Measurements from ENCODE around the gene DCPS. TPM values are rescaled to one million over a fixed set of nuclear protein-coding genes. Genes with fewer than 3 reads are reported as not detected.

The DCPS gene
- polyA plus RNA-seq, 4 donors, result 12.7 to 17.6 (median 15.8) TPM

- DNase-seq (ENCODE audit: low read depth in 4 of 4, low spot score in 2 of 4), result no peak
Measured at GRCh38 chr11:126327281-126328000, 23.6 kb downstream of the DCPS start.

GRCh38 chr11:126328001-126328390 lies 24.1 kb downstream of the DCPS start:
- no peak for DNase-seq (ENCODE audit: low read depth in 4 of 4, low spot score in 2 of 4)

GRCh38 chr11:126328444-126328843 lies 24.6 kb downstream of the DCPS start:
- DNase-seq (ENCODE audit: low read depth in 4 of 4, low spot score in 2 of 4), result no peak

GRCh38 chr11:126328938-126329643 lies 25.2 kb downstream of the DCPS start:
- no peak for DNase-seq (ENCODE audit: low read depth in 4 of 4, low spot score in 2 of 4)

- DNase-seq (ENCODE audit: low read depth in 4 of 4, low spot score in 2 of 4), result no peak
Measured at GRCh38 chr11:126329644-126330211, 25.9 kb downstream of the DCPS start.

GRCh38 chr11:126331286-126331685 lies 27.4 kb downstream of the DCPS start:
- no peak for DNase-seq (ENCODE audit: low read depth in 4 of 4, low spot score in 2 of 4)

GRCh38 chr11:126332221-126332711 lies 28.4 kb downstream of the DCPS start:
- DNase-seq (ENCODE audit: low read depth in 4 of 4, low spot score in 2 of 4), result no peak

GRCh38 chr11:126333142-126333541 lies 29.3 kb downstream of the DCPS start:
- no peak for DNase-seq (ENCODE audit: low read depth in 4 of 4, low spot score in 2 of 4)

GRCh38 chr11:126334659-126335462 lies 31.0 kb downstream of the DCPS start:
- no peak for DNase-seq (ENCODE audit: low read depth in 4 of 4, low spot score in 2 of 4)

- DNase-seq (ENCODE audit: low read depth in 4 of 4, low spot score in 2 of 4), result no peak
Measured at GRCh38 chr11:126335463-126335760, 31.6 kb downstream of the DCPS start.

- DNase-seq (ENCODE audit: low read depth in 4 of 4, low spot score in 2 of 4), result no peak
Measured at GRCh38 chr11:126336138-126336541, 32.3 kb downstream of the DCPS start.

- DNase-seq (ENCODE audit: low read depth in 4 of 4, low spot score in 2 of 4), result no peak
Measured at GRCh38 chr11:126336671-126337101, 32.8 kb downstream of the DCPS start.

- DNase-seq (ENCODE audit: low read depth in 4 of 4, low spot score in 2 of 4), result no peak
Measured at GRCh38 chr11:126337126-126337473, 33.2 kb downstream of the DCPS start.

GRCh38 chr11:126337474-126338241 lies 33.8 kb downstream of the DCPS start:
- DNase-seq (ENCODE audit: low read depth in 4 of 4, low spot score in 2 of 4), result no peak

GRCh38 chr11:126338346-126339055 lies 34.6 kb downstream of the DCPS start:
- DNase-seq (ENCODE audit: low read depth in 4 of 4, low spot score in 2 of 4), result no peak

- DNase-seq (ENCODE audit: low read depth in 4 of 4, low spot score in 2 of 4), result no peak
Measured at GRCh38 chr11:126339073-126339862, 35.4 kb downstream of the DCPS start.

GRCh38 chr11:126339863-126340434 lies 36.1 kb downstream of the DCPS start:
- DNase-seq (ENCODE audit: low read depth in 4 of 4, low spot score in 2 of 4), result no peak

GRCh38 chr11:126340960-126341606 lies 37.2 kb downstream of the DCPS start:
- no peak for DNase-seq (ENCODE audit: low read depth in 4 of 4, low spot score in 2 of 4)
